Breast epithelium (tissue), 4 donors: ENCODE data around the gene CD320. TPM values are rescaled to one million over a fixed set of nuclear protein-coding genes. Genes with fewer than 3 reads are reported as not detected.
"Not testable (repeated sequence)": the region's sequence is repeated elsewhere in the genome, so short reads cannot be mapped to it uniquely, and the experiment has no call there.

Source experiments
- DNase-seq, 2 donors: peaks; one replicate each; pipeline ENCODE4 v3.0.0-alpha.2; 2019; ENCODE audit warnings: low spot score in 2 of 2
- H3K27ac ChIP-seq, 2 donors: fragments of 200-600 bp; sonication (generic) in 1 of 2; one replicate each; pipeline ENCODE4 v1.5.1; 2016 to 2019; ENCODE audit warnings: mild to moderate bottlenecking in 1 of 2
- H3K27me3 ChIP-seq, 2 donors: fragments of 200-600 bp; sonication (generic) in 1 of 2; one replicate each; pipeline versions ENCODE4 v1.5.1 to v1.6.0; 2017 to 2019; ENCODE audit warnings: control low read depth in 1 of 2, mild to moderate bottlenecking in 1 of 2
- H3K36me3 ChIP-seq: fragments of 200-600 bp; one replicate; pipeline ENCODE4 v1.5.1; 2019
- H3K4me1 ChIP-seq, 2 donors: fragments of 200-600 bp; sonication (generic); one replicate each; pipeline ENCODE4 v1.5.1; 2016 to 2019; ENCODE audit warnings: control low read depth in 1 of 2
- H3K4me3 ChIP-seq, 3 donors: fragments of 200-600 bp; sonication (generic); 1 replicate in 2 of 3; 2 replicates in 1 of 3; pipeline ENCODE4 v1.5.1; 2016 to 2019; ENCODE audit warnings: mild to moderate bottlenecking in 3 of 3, moderate library complexity in 2 of 3
- H3K9me3 ChIP-seq, 2 donors: fragments of 200-600 bp; sonication (generic) in 1 of 2; one replicate each; pipeline ENCODE4 v1.5.1; 2016 to 2019; ENCODE audit warnings: control low read depth in 1 of 2
- CTCF ChIP-seq, 3 donors: fragments of 450-650 bp; IDR thresholded peaks; one replicate each; pipeline ENCODE4 v1.5.1; 2016 to 2017; ENCODE audit warnings: antibody characterized with exemption in 3 of 3, mild to moderate bottlenecking in 3 of 3, moderate library complexity in 3 of 3
- POLR2A ChIP-seq: fragments of 450-650 bp; IDR thresholded peaks from one replicate; pipeline ENCODE4 v1.6.1; 2016; ENCODE audit warnings: antibody characterized with exemption, mild to moderate bottlenecking, moderate library complexity
- POLR2AphosphoS5 ChIP-seq, 3 donors: sonication (generic); formaldehyde crosslinking; IDR thresholded peaks; one replicate each; pipeline ENCODE4 v1.6.1; 2017; ENCODE audit warnings: antibody characterized with exemption in 3 of 3
- intact Hi-C: fragments of 100-400 bp; cut with DNase I; formaldehyde crosslinking; loops from one replicate; pipeline ENCODE4 v1.15.1; 2023; ENCODE audit warnings: low total_unique reads
- total RNA-seq, 3 donors: library from RNA; depleted of rRNA; stranded (reverse); fragments of >200 nt; gene quantifications; one replicate each; pipeline ENCODE4 v1.1.0, GENCODE V29; 2016

Gene CD320
- total RNA-seq: 10 to 100 TPM; 26.9 to 98.6 (median 30.9) TPM

DNA sequence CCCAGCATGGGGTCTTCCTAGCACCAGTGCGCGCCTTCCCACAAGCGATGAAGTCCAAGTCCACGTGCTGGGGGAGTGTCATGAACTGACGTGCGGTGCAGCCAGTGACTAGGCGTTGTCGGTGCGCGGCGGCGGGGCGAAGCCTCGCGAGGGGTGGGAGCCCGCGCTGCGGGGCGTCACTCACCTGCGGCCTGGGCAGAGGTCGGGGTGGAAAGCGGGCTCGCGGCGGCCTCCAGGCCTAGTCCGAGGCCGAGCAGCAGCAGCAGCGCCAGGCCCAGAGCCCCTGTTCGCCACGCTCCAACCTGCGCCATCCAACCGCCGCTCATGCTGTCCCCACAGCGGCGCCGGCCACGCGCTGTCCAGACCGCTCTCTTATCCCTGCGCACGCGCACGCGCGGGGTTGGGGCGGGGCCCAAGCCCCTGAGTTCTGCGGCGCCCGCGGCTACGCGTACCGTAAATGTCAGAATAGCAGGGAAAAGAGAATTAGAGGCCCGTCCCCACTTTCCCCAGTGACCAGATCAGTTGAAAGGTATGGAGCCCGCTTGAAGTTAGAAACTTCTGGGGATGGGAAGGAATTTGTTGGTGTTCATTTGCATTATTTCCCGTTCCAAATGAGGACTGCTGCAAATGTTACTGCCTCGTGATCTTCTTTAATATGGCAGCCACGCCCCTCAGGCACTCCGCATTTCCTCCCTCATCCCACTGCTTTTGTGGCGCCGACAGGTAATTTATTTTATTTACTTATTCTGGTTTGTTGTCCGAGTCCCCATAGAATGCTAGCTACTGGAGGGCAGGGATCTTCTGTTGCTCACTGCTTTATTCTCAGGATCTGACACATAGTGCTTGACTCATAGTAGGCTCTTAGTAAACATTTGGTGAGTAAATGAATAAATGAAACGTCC lies at the start of gene CD320:
Gene CD320 (minus strand): TSS at position 394 of the 902 bp plus-strand sequence. CDS start 68 bp downstream, at position 326.
- intact Hi-C loops: no loop called here
- Histone ChIP-seq H3K36me3 (no peaks in the 10 kb centered on the region), H3K27me3 (no peaks in the 10 kb centered on the region), H3K4me1 (peaks cover 3 to 9% of the 10 kb centered on the region in 2 donors), H3K27ac (peak within 1 kb of the TSS; percentile 38 to 70), H3K9me3 (no peaks in the 10 kb centered on the region), H3K4me3 (peak within 1 kb of the TSS; percentile 57 to 74 (median 62))
- peak; percentile 79 to 85 for DNase-seq
- no peak for TF ChIP-seq CTCF (IDR thresholded peaks at IDR 0.05)
- peak; percentile 33 to 40 (median 38) for TF ChIP-seq POLR2AphosphoS5 (IDR thresholded peaks at IDR 0.05)

DNA sequence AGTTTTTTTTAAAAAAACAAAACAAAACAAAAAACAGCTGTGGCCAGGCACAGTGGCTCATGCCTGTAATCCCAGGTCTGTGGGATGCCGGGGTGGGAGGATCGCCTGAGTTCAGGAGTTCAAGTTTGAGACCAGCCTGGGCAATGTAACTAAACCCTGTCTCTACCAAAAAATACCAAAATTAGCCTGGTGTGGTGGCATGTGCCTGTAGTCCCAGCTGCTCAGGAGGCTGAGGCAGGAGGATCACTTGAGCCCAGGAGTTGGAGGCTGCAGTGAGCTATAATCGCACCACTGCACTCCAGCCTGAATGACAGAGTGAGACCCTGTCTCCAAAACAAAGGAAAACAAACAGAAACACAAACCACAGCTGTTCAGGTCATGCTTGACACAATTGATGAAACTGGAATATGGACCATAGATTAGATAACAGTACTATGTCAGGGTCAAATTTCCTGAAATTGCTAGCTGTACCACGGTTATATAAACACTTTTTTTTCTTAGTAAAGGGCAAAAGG lies 48.9 kb upstream of the CD320 start:
- DNase-seq: no peak
- Histone ChIP-seq H3K4me3 (no peak overlapping the region), H3K4me1 (peaks cover 0 to 13% of the 10 kb centered on the region in 2 donors), H3K27ac (no peak overlapping the region), H3K9me3 (no peaks in the 10 kb centered on the region), H3K27me3 (no peaks in the 10 kb centered on the region), H3K36me3 (no peaks in the 10 kb centered on the region)
- intact Hi-C loops: no loop called here
- TF ChIP-seq CTCF (IDR thresholded peaks at IDR 0.05) (no peak), POLR2A (no peak), POLR2AphosphoS5 (IDR thresholded peaks at IDR 0.05) (no peak)

DNA sequence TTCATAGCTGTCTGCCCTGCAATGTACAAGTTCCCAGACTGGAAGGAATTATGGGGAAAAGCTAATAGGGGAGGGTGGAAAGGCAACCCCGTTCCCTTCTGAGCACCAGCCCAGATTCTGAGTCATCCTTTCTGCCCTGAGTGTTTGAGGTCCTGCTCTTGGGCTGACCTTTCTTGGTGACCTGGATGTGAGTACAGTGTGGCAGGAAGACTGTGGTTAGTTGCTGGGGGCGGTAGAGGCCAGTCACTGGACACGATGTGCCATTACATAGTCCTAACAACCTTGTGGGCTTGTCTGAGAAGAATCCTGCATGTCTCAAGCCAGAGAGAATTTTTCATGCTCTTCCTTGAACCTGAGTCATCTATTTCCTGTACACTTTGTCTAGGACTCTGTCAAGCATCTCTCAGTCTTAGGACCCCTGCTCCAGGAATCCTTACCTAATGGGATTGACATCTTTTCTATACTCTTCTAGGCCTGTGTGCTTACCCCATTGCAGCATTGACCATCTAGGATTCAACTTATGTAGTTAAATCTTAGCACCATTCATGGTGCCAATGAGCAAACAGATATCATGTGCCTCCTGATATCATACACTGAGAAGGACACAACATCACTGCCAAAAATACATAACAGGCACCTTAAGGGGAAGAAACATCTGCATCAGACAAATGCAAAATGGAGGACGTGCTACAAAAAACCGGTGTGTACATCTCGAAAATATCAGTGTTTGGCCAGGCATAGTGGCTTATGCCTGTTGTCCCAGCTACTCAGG lies 47.7 kb upstream of the CD320 start:
- DNase-seq: peak in 1 of 2 donors; percentile 41
- Histone ChIP-seq H3K4me3 (no peak overlapping the region), H3K4me1 (peaks cover 0 to 5% of the 10 kb centered on the region in 2 donors), H3K9me3 (no peaks in the 10 kb centered on the region), H3K27me3 (no peaks in the 10 kb centered on the region), H3K27ac (peak overlapping the region in 1 of 2 donors; percentile 74), H3K36me3 (no peaks in the 10 kb centered on the region)
- intact Hi-C loops: no loop called here
- TF ChIP-seq POLR2A (no peak), CTCF (IDR thresholded peaks at IDR 0.05) (no peak), POLR2AphosphoS5 (IDR thresholded peaks at IDR 0.05) (peak; percentile 18 to 82 (median 26))

DNA sequence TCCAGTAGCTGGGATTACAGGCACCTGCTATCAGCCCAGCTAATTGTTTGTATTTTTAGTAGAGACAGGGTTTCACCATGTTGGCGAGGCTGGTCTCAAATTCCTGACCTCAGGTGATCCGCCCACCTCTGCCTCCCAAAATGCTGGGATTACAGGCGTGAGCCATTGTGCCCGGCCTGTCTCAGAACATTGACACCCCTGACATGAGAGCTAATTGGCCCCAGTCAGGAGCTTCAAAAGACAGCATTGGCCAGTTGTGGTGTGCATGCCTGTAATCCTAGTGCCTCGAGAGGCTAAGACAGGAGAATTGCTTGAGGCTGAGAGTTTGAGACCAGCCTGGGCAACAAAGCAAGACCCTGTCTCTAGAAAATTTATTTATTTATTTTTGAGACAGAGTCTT lies 44.7 kb upstream of the CD320 start:
- H3K27ac ChIP-seq, H3K36me3 ChIP-seq, H3K4me1 ChIP-seq, H3K9me3 ChIP-seq, DNase-seq, H3K27me3 ChIP-seq: not testable (repeated sequence)
- peak overlapping the region in 1 of 3 donors; percentile 32 for H3K4me3 ChIP-seq
- intact Hi-C loops: loop anchor here (5.0 kb wide), 1 partner anchor 44 kb away; no protein-coding TSS in a partner anchor

- no peak for DNase-seq
- peak overlapping the region in 2 of 3 donors; percentile 13 to 32 for H3K4me3 ChIP-seq
- intact Hi-C loops: loop anchor here (5.0 kb wide), 1 partner anchor 45 kb away; no protein-coding TSS in a partner anchor
- H3K36me3 ChIP-seq: no peaks in the 10 kb centered on the region
- no peaks in the 10 kb centered on the region for H3K9me3 ChIP-seq
- H3K27ac ChIP-seq: no peak overlapping the region
- peaks cover 0 to 5% of the 10 kb centered on the region in 2 donors for H3K4me1 ChIP-seq
- no peaks in the 10 kb centered on the region for H3K27me3 ChIP-seq
- no peak for TF ChIP-seq POLR2A
- no peak for TF ChIP-seq CTCF (IDR thresholded peaks at IDR 0.05)
- no peak for TF ChIP-seq POLR2AphosphoS5 (IDR thresholded peaks at IDR 0.05)
These were observed 44.1 kb upstream of the CD320 start for GRCh38 chr19:8352134-8352827.

DNA sequence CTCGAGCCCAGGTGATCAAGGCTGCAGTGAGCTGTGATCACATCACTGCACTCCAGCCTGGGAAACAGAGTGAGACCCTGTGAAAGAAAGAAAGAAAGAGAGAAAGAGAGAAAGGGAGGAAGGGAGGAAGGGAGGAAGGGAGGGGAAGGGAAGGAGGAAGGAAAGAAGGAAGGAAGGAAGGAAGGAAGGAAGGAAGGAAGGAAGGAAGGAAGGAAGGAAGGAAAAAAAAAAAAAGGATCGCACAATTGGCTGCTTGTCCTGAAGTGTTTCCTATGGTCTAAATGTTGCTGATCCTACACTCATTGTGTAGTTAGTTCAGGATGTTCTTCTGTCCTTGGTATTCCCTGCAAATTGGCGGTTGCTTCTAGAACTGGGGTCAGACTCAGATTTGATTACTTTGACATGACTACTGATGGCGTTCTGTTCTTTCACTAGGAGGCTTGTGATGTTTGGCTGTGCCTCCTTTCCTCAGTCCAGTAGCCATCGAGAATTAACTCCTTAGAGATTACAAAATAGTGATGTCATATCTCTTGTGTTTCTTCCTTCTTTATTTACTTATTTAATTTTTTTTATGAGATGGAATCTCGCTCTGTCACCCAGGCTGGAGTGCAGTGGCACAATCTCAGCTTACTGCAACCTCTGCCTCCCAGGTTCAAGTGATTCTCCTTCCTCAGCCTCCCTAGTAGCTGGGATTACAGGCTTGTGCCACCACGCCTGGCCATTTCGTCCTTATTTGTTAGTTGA lies 41.6 kb upstream of the CD320 start:
- intact Hi-C loops: loop anchor here (5.0 kb wide), 1 partner anchor 48 kb away; no protein-coding TSS in a partner anchor

More for the DNA sequence above, 41.6 kb upstream of the CD320 start:
- H3K27me3 ChIP-seq, DNase-seq, H3K9me3 ChIP-seq, H3K27ac ChIP-seq, H3K4me1 ChIP-seq, H3K4me3 ChIP-seq, H3K36me3 ChIP-seq: not testable (repeated sequence)
